Measurements from ENCODE around the gene E2F7.

Gene E2F7

GRCh38 chr12:77013091-77013490 is 52.3 kb downstream of the E2F7 start:
- DNase-seq (ENCODE audit: low read depth): peak; percentile 67

DNA sequence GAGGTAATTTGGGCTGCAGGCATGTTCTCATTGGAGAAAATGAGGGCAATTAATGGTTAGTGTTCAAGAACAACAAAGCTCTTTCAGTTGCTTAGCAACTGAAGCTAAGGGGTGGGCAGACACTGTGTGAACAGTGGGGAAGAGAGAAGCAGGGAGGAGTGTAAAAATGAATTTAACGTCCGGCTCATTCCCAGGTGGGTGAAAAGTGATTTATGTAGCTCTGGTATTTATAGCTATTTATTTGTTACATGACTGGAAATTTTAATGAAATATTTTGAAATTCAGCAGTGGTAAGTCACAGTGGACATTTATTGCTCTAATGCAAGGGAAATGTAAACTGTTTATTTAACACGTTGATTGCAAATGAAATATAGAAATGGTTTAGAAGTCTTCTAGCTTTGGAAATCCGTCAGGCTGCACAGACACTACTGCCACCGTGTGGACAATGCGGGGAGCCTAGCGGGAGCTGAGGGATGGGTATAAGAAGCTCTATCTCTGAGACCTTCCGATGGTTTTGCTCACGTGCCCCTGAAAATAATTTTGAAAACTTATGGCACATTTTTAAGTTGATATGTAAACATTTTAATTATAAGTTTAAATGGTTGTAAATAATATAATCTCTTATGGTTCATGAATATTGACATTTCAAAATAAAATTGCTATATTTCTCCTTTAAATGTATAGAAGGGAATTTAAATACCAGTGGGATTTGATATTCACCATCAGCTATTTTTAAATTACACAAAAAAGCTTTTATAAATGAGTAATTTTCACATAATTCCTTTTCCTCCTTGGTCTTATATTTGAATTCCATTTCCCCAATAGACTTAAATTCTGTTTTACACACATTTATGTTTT is 54.4 kb downstream of the E2F7 start:
- DNase-seq (ENCODE audit: low read depth): peak; percentile 79

DNA sequence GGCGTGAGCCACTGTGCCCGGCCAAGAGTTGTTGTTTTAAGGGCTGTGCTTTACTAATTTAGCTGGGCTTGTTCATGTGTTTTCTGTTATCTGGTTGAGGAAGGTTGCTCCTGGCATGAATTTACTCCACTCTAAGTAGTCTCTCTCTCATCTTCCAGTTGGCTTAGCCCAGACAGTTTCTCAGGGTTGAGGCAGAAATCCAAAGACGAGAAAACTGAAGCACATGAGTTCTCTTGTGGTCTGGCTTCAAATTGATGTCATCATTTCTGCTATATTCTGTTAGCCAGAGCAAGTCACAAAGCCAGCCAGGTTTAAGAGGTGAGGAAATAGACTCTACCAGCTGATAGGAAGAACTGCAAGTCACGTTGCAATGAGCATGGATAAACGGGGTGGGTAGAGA is 57.9 kb downstream of the E2F7 start:
- peak; percentile 81 for DNase-seq (ENCODE audit: low read depth)

GRCh38 chr12:77005611-77006098 is 59.7 kb downstream of the E2F7 start:
- no peak for DNase-seq (ENCODE audit: low read depth)

GRCh38 chr12:77003914-77004313 is 61.5 kb downstream of the E2F7 start:
- no peak for DNase-seq (ENCODE audit: low read depth)

GRCh38 chr12:77003246-77003645 is 62.1 kb downstream of the E2F7 start:
- no peak for DNase-seq (ENCODE audit: low read depth)

- DNase-seq (ENCODE audit: low read depth): no peak
These were observed 63.0 kb downstream of the E2F7 start for GRCh38 chr12:77002382-77002781.

- DNase-seq (ENCODE audit: low read depth): no peak
These were observed 64.1 kb downstream of the E2F7 start for GRCh38 chr12:77001276-77001675.

GRCh38 chr12:76998908-76999556 is 66.3 kb downstream of the E2F7 start:
- no peak for DNase-seq (ENCODE audit: low read depth)

GRCh38 chr12:76998386-76998785 is 67.0 kb downstream of the E2F7 start:
- no peak for DNase-seq (ENCODE audit: low read depth)

GRCh38 chr12:76997011-76997780 is 68.2 kb downstream of the E2F7 start:
- no peak for DNase-seq (ENCODE audit: low read depth)

GRCh38 chr12:76990716-76991115 is 74.7 kb downstream of the E2F7 start:
- DNase-seq (ENCODE audit: low read depth): no peak

GRCh38 chr12:76984566-76984965 is 80.8 kb downstream of the E2F7 start:
- DNase-seq (ENCODE audit: low read depth): no peak

GRCh38 chr12:76983420-76983819 is 81.9 kb downstream of the E2F7 start:
- no peak for DNase-seq (ENCODE audit: low read depth)

GRCh38 chr12:76980196-76980595 is 85.2 kb downstream of the E2F7 start:
- no peak for DNase-seq (ENCODE audit: low read depth)

- peak; percentile 26 for DNase-seq (ENCODE audit: low read depth)
These were observed 88.5 kb downstream of the E2F7 start for GRCh38 chr12:76976777-76977382.
